ENCODE measurements around the gene TPX2. TPM values are rescaled to one million over a fixed set of nuclear protein-coding genes. Genes with fewer than 3 reads are reported as not detected.

The TPX2 gene
- total and polyA plus RNA-seq, 2 donors (not counting 3 experiments of a cell fraction or from before 2014, with no cell fraction given): 24.8 to 114 TPM

DNA sequence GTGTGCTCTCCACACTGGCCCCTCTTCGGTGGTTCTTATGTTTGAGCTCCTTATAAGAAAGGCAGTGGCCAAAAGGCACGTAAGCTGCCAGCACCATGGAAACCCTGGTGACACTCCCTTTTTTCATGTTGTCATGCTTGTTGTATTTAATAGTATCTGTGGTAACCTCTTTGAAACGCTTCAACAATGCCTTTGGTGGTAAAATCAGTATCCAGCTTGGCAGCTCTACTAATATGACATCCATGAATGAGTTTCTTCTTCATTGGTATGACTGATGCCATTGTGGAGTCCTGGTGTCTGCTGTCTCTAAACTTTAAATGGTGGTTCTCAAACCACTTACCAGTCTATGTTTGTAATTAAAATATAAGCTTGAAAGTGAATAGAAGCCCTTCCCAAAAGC, 69.4 kb downstream of the TPX2 start:
- BruUV-seq (replicated peaks): no TSS peak
- Histone ChIP-seq H3K27ac (ENCODE audit: insufficient read depth, low read depth, low read length) (no peak overlapping the region), H2AFZ (ENCODE audit: low read depth, low read length) (no peak overlapping the region), H3K27me3 (ENCODE audit: control insufficient read depth in 2 of 2, insufficient read depth in 2 of 2, low read length in 2 of 2) (no peaks in the 10 kb centered on the region), H3K79me2 (ENCODE audit: control insufficient read depth, insufficient read depth, low read length) (no peaks in the 10 kb centered on the region), H3K36me3 (ENCODE audit: control insufficient read depth in 2 of 2, extremely low read depth in 1 of 2, insufficient read depth in 2 of 2, low read length in 2 of 2) (peaks cover under 1 to 1% of the 10 kb centered on the region in 2 experiments), H3K9me3 (replicated peaks; ENCODE audit: control insufficient read depth, insufficient read depth, low read length) (no peaks in the 10 kb centered on the region), H3K4me3 (replicated peaks in 1 of 3; ENCODE audit: insufficient read depth in 1 of 3, low read depth in 1 of 3, low read length in 3 of 3) (no peak overlapping the region), H3K9ac (replicated peaks; ENCODE audit: extremely low read depth, insufficient read depth, low read length) (no peak overlapping the region), H4K20me1 (replicated peaks; ENCODE audit: control insufficient read depth, extremely low read depth, insufficient read depth, low read length) (no peaks in the 10 kb centered on the region), H3K4me1 (ENCODE audit: control insufficient read depth, extremely low read depth, insufficient read depth, low read length) (peaks cover 8% of the 10 kb centered on the region), H3K9me1 (replicated peaks; ENCODE audit: control insufficient read depth, extremely low read depth, insufficient read depth, low read length) (no peaks in the 10 kb centered on the region), H3K4me2 (ENCODE audit: insufficient read depth, low read length) (no peak overlapping the region)
- no peak for TF ChIP-seq MYC (IDR thresholded peaks at IDR 0.05; ENCODE audit: low read depth, low read length)
- TF ChIP-seq, protein P1, sequence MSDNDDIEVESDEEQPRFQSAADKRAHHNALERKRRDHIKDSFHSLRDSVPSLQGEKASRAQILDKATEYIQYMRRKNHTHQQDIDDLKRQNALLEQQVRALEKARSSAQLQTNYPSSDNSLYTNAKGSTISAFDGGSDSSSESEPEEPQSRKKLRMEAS (IDR thresholded peaks at IDR 0.05; ENCODE audit: insufficient read depth, insufficient read length): no peak
- no peak for TF ChIP-seq POLR2A (IDR thresholded peaks at IDR 0.05; ENCODE audit: low read depth, low read length)
- TF ChIP-seq POLR2AphosphoS5 (IDR thresholded peaks at IDR 0.05; ENCODE audit: insufficient read depth, low read depth, low read length): no peak
- TF ChIP-seq GATA2 (IDR thresholded peaks at IDR 0.05; ENCODE audit: insufficient read depth, insufficient read length, low read depth, low read length): no peak
- TF ChIP-seq, protein P2, sequence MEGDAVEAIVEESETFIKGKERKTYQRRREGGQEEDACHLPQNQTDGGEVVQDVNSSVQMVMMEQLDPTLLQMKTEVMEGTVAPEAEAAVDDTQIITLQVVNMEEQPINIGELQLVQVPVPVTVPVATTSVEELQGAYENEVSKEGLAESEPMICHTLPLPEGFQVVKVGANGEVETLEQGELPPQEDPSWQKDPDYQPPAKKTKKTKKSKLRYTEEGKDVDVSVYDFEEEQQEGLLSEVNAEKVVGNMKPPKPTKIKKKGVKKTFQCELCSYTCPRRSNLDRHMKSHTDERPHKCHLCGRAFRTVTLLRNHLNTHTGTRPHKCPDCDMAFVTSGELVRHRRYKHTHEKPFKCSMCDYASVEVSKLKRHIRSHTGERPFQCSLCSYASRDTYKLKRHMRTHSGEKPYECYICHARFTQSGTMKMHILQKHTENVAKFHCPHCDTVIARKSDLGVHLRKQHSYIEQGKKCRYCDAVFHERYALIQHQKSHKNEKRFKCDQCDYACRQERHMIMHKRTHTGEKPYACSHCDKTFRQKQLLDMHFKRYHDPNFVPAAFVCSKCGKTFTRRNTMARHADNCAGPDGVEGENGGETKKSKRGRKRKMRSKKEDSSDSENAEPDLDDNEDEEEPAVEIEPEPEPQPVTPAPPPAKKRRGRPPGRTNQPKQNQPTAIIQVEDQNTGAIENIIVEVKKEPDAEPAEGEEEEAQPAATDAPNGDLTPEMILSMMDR (IDR thresholded peaks at IDR 0.05; ENCODE audit: extremely low read depth in 1 of 2, insufficient read depth in 1 of 2, low read depth in 1 of 2, low read length in 2 of 2): no peak
- no peak for TF ChIP-seq JUN (IDR thresholded peaks at IDR 0.05; ENCODE audit: borderline replicate concordance, insufficient read depth, insufficient read length, low read depth)
- no peak for TF ChIP-seq EZH2 (IDR thresholded peaks at IDR 0.05; ENCODE audit: borderline replicate concordance, low read depth, low read length, severe bottlenecking)
- TF ChIP-seq FOS (IDR thresholded peaks at IDR 0.05; ENCODE audit: borderline replicate concordance, insufficient read depth, low read length): no peak
- DNase-seq (ENCODE audit: low read depth, low spot score) (no peak), FAIRE-seq (no peak)
- dilution Hi-C loops (cut with MboI; ENCODE audit: extremely low pct_ligation_motif_present, low sequenced_read_pairs): no loop called here
- ChIA-PET CTCF (interaction anchor here (0.8 to 1.1 kb wide), 3 partner anchors 15 to 223 kb away, joined by 3 to 4 read pairs (median 3); no protein-coding TSS in a partner anchor), POLR2A (no interaction called here)
- intact Hi-C loops (cut with micrococcal nuclease): no loop called here

Measured in endothelial cell of umbilical vein (primary cell).